ENCODE data around the gene KCTD3. TPM values are rescaled to one million over a fixed set of nuclear protein-coding genes. Genes with fewer than 3 reads are reported as not detected.

The KCTD3 gene
- total and polyA plus RNA-seq, 2 donors (not counting 1 experiment from before 2014, with no cell fraction given) = 2.3 to 3.0 TPM

- CTCF ChIA-PET = no interaction called here
- no peak overlapping the region for H3K4me3 Mint-ChIP-seq
- H3K4me1 ChIP-seq (ENCODE audit: control insufficient read depth in 2 of 2, insufficient read depth in 2 of 2, low read length in 2 of 2) = no peaks in the 10 kb centered on the region
Measured at GRCh38 chr1:215648957-215649356, 81.9 kb downstream of the KCTD3 start.

More at GRCh38 chr1:215648957-215649356, 81.9 kb downstream of the KCTD3 start:
- no peaks in the 10 kb centered on the region for H3K36me3 ChIP-seq (replicated peaks in 1 of 2; ENCODE audit: control extremely low read depth in 1 of 2, control insufficient read depth in 1 of 2, extremely low read depth in 1 of 2, insufficient read depth in 2 of 2, low read length in 1 of 2)
- H3K4me2 ChIP-seq (replicated peaks; ENCODE audit: low read depth, low read length, poor library complexity, severe bottlenecking) = no peak overlapping the region
- no peaks in the 10 kb centered on the region for H3K4me1 Mint-ChIP-seq
- no peak overlapping the region for H3K27ac Mint-ChIP-seq
- no peak overlapping the region for H2AFZ ChIP-seq (ENCODE audit: insufficient read depth, low read depth, low read length, poor library complexity, severe bottlenecking)
- ATAC-seq (ENCODE audit: low read depth) (no peak), DNase-seq (no peak)
- 100% methylated on average over 1 of the region's 4 CpGs for WGBS (ENCODE audit: insufficient coverage)
- POLR2A ChIA-PET = no interaction called here
- H3K9me3 Mint-ChIP-seq (ENCODE audit: insufficient read depth) = no peaks in the 10 kb centered on the region
- no peaks in the 10 kb centered on the region for H3K79me2 ChIP-seq (ENCODE audit: control insufficient read depth, insufficient read depth, low read length)
- TF ChIP-seq EZH2 (IDR thresholded peaks at IDR 0.05; ENCODE audit: borderline replicate concordance, insufficient read depth, low read depth, low read length, poor library complexity, severe bottlenecking) = no peak
- no peak for TF ChIP-seq CTCF (IDR thresholded peaks at IDR 0.05)
- intact Hi-C loops (cut with micrococcal nuclease) = no loop called here
- no peaks in the 10 kb centered on the region for H3K27me3 ChIP-seq (replicated peaks in 1 of 4; ENCODE audit: control extremely low read depth in 1 of 4, control insufficient read depth in 3 of 4, insufficient read depth in 4 of 4, low read length in 3 of 4)
- H3K4me3 ChIP-seq (ENCODE audit: control extremely low read depth in 1 of 5, extremely low read depth in 1 of 5, insufficient read depth in 1 of 5, low read depth in 2 of 5, low read length in 4 of 5) = no peak overlapping the region
- H3K27ac ChIP-seq (ENCODE audit: low read length in 2 of 2) = no peak overlapping the region
- no peak overlapping the region for H3K9ac ChIP-seq (ENCODE audit: low read length)
- no peaks in the 10 kb centered on the region for H4K20me1 ChIP-seq (ENCODE audit: control insufficient read depth, insufficient read depth, low read length, poor library complexity, severe bottlenecking)
- H3K27me3 Mint-ChIP-seq = no peaks in the 10 kb centered on the region
- peaks cover 0 to 3% (median 0%) of the 10 kb centered on the region in 3 donors for H3K9me3 ChIP-seq (ENCODE audit: control extremely low read depth in 1 of 3, control insufficient read depth in 2 of 3, insufficient read depth in 1 of 3, low read length in 2 of 3)
